GM10266 (cell line): ENCODE data around the gene MED13L.
A peak's percentile ranks its signal among the peaks of the same experiment; 100 is the strongest.

Experiments used
- DNase-seq: peaks from one replicate; pipeline ENCODE4 v3.0.0; 2012; ENCODE audit errors: extremely low spot score
- TF ChIP-seq, protein P1 (sequence below): IDR thresholded peaks from 2 replicates; pipeline ENCODE4 v1.5.1; 2012; ENCODE audit warnings: mild to moderate bottlenecking, low read depth; ENCODE audit not compliant: control insufficient read depth, insufficient read depth; ENCODE audit errors: missing control alignments

Gene MED13L

GRCh38 chr12:116180448-116180847, 97.0 kb downstream of the MED13L start:
- no peak for DNase-seq
- TF ChIP-seq, protein P1, sequence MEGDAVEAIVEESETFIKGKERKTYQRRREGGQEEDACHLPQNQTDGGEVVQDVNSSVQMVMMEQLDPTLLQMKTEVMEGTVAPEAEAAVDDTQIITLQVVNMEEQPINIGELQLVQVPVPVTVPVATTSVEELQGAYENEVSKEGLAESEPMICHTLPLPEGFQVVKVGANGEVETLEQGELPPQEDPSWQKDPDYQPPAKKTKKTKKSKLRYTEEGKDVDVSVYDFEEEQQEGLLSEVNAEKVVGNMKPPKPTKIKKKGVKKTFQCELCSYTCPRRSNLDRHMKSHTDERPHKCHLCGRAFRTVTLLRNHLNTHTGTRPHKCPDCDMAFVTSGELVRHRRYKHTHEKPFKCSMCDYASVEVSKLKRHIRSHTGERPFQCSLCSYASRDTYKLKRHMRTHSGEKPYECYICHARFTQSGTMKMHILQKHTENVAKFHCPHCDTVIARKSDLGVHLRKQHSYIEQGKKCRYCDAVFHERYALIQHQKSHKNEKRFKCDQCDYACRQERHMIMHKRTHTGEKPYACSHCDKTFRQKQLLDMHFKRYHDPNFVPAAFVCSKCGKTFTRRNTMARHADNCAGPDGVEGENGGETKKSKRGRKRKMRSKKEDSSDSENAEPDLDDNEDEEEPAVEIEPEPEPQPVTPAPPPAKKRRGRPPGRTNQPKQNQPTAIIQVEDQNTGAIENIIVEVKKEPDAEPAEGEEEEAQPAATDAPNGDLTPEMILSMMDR = no peak

DNA sequence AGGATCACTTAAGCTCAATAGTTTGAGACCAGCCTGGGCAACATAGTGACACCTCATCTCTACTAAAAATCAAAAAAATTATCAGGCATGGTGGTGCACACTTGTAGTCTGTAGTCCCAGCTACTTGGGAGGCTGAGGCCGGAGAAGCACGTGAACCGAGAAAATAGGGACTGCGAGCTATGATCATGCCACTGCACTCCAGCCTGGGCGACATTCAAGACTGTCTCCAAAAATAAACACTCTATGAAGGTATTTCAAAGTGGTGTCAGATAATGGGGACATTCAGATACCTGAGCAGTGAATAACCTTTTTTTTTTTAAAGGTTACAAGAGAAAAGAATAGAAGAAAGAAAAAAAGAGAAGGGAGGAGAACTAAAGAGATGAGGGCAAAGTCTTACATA, 98.1 kb downstream of the MED13L start:
- DNase-seq = no peak
- TF ChIP-seq, protein P1 = no peak

DNA sequence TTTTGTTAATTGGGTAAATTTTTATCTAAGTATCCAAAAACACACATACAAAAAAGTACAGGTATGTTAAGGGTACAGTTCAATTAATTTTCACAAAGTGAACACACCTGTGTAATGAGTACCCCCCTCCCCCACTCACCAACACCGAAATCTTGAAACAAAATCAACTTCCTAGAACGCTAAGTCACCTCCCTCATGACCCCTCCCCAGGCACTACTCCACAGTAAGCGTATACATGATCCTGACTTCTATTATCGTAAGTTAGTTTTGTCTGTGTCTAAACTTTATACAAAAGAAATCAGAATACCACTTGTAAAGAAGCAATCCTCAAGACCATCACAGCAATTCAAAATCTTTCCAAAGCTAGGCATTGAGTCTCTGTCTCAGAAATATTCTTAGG, 100.5 kb downstream of the MED13L start:
- no peak for DNase-seq

GRCh38 chr12:116174904-116175303, 102.6 kb downstream of the MED13L start:
- TF ChIP-seq, protein P1 = no peak
- no peak for DNase-seq

More for the DNA sequence above, 100.5 kb downstream of the MED13L start:
- TF ChIP-seq, protein P1 = no peak

GRCh38 chr12:116174006-116174405, 103.5 kb downstream of the MED13L start:
- DNase-seq = peak; percentile 18
- TF ChIP-seq, protein P1 = no peak

GRCh38 chr12:116172224-116172849, 105.2 kb downstream of the MED13L start:
- peak; percentile 51 for DNase-seq
- TF ChIP-seq, protein P1 = no peak

- TF ChIP-seq, protein P1 = no peak
- DNase-seq = no peak
These were observed 105.9 kb downstream of the MED13L start for GRCh38 chr12:116171549-116171948.
